Measurements from ENCODE around the gene ZBTB32. TPM values are rescaled to one million over a fixed set of nuclear protein-coding genes. Genes with fewer than 3 reads are reported as not detected.

ZBTB32 gene
- total and polyA plus RNA-seq, 2 experiments from 2014 or later = 0.65 TPM; not detected in 1

GRCh38 chr19:35717665-35718344 is 13.4 kb downstream of the ZBTB32 start, which contains the start of gene KMT2B:
KMT2B (plus strand) TSS chr19:35718003; CDS start chr19:35718019, 16 bp downstream.
- Histone ChIP-seq H3K4me1 (ENCODE audit: insufficient read depth) (peaks cover 36% of the 10 kb centered on the region), H4K20me1 (replicated peaks; ENCODE audit: insufficient read depth) (peaks cover 11% of the 10 kb centered on the region), H2AFZ (peak within 1 kb of the TSS; percentile 80; the same call in 1 of the 2 replicates), H3K9me2 (ENCODE audit: insufficient read depth) (no peaks in the 10 kb centered on the region), H3K27ac (ENCODE audit: low read depth) (peak within 1 kb of the TSS; percentile 84; the same call in 1 of the 2 replicates), H3K36me3 (ENCODE audit: insufficient read depth) (no peaks in the 10 kb centered on the region), H3K27me3 (ENCODE audit: insufficient read depth) (no peaks in the 10 kb centered on the region), H3K4me2 (peak within 1 kb of the TSS; percentile 97), H3K79me2 (replicated peaks; ENCODE audit: insufficient read depth) (peaks cover 21% of the 10 kb centered on the region), H3K4me3 (peak within 1 kb of the TSS; percentile 85), H3F3A (replicated peaks; ENCODE audit: low read depth) (peaks cover 10% of the 10 kb centered on the region; the same call in 1 of the 2 replicates)
- Mint-ChIP-seq H3K27ac (peak within 1 kb of the TSS; percentile 90), H3K9me3 (no peaks in the 10 kb centered on the region; the same call in 2 of the 3 replicates), H3K36me3 (ENCODE audit: low read depth) (peaks cover 26% of the 10 kb centered on the region), H3K4me3 (peak within 1 kb of the TSS; percentile 88), H3K27me3 (ENCODE audit: insufficient read depth, low read depth, poor library complexity) (peaks cover 31% of the 10 kb centered on the region), H3K4me1 (peaks cover 40% of the 10 kb centered on the region)
- TF ChIP-seq CREB1 (CRISPR knock-in tag; IDR thresholded peaks at IDR 0.05; ENCODE audit: low read depth) (peak; percentile 83), EZH2phosphoT487 (IDR thresholded peaks at IDR 0.05; ENCODE audit: unreplicated experiment) (no peak), ETS1 (IDR thresholded peaks at IDR 0.05) (peak; percentile 55; the same call in 1 of the 2 replicates)
- DNase-seq (ENCODE audit: low spot score) (peak; percentile 98), ATAC-seq (no peak)

- Mint-ChIP-seq H3K27me3 (ENCODE audit: insufficient read depth, low read depth, poor library complexity) (peaks cover 28% of the 10 kb centered on the region), H3K36me3 (ENCODE audit: low read depth) (peaks cover 33% of the 10 kb centered on the region), H3K4me3 (peak overlapping the region; percentile 85), H3K4me1 (peaks cover 36% of the 10 kb centered on the region), H3K9me3 (no peaks in the 10 kb centered on the region; the same call in 2 of the 3 replicates), H3K27ac (peak overlapping the region; percentile 65; the same call in 1 of the 2 replicates)
- Histone ChIP-seq H2AFZ (no peak overlapping the region), H3K79me2 (replicated peaks; ENCODE audit: insufficient read depth) (peaks cover 21% of the 10 kb centered on the region), H3K9me2 (ENCODE audit: insufficient read depth) (no peaks in the 10 kb centered on the region), H3K4me2 (peak overlapping the region; percentile 97), H3K4me1 (ENCODE audit: insufficient read depth) (peaks cover 29% of the 10 kb centered on the region), H3K36me3 (ENCODE audit: insufficient read depth) (no peaks in the 10 kb centered on the region), H4K20me1 (replicated peaks; ENCODE audit: insufficient read depth) (peaks cover 11% of the 10 kb centered on the region), H3K4me3 (peak overlapping the region; percentile 83), H3K27me3 (ENCODE audit: insufficient read depth) (no peaks in the 10 kb centered on the region), H3F3A (replicated peaks; ENCODE audit: low read depth) (peaks cover 10% of the 10 kb centered on the region; the same call in 1 of the 2 replicates), H3K27ac (ENCODE audit: low read depth) (no peak overlapping the region)
- peak; percentile 37 for DNase-seq (ENCODE audit: low spot score)
- no peak for ATAC-seq
- TF ChIP-seq STAT1 (IDR thresholded peaks at IDR 0.05; ENCODE audit: unreplicated experiment) (no peak), CTCF (conservative IDR thresholded peaks at IDR 0.05; ENCODE audit: low read depth in 2 of 2) (no peak), ZNF114 (CRISPR knock-in tag; IDR thresholded peaks at IDR 0.05) (no peak), CREB1 (CRISPR knock-in tag; IDR thresholded peaks at IDR 0.05; ENCODE audit: low read depth) (no peak), NANOG (IDR thresholded peaks at IDR 0.05; ENCODE audit: borderline replicate concordance) (no peak), EZH2phosphoT487 (IDR thresholded peaks at IDR 0.05; ENCODE audit: unreplicated experiment) (no peak)
Measured at GRCh38 chr19:35718345-35719041, 14.1 kb downstream of the ZBTB32 start.
